SK-N-SH treated with all-trans-retinoic acid at 6 μM for 48 hours (cell line): ENCODE data around the gene VASN.

Source experiments
- ATAC-seq: fragments of 200-7000 bp; cut with Tn5 transposase; 3 replicates; pipeline ENCODE4 v1.9.1; 2020; ENCODE audit warnings: mild to moderate bottlenecking, moderate library complexity
- ARNTL ChIP-seq: fragments of 450-650 bp; formaldehyde crosslinking; IDR thresholded peaks from 2 replicates; pipeline ENCODE4 v1.5.0; 2020; ENCODE audit warnings: low read depth, mild to moderate bottlenecking, moderate library complexity, borderline replicate concordance
- BACH2 ChIP-seq: fragments of 250-450 bp; sonication (Bioruptor Pico); IDR thresholded peaks from 2 replicates; pipeline ENCODE4 v1.9.0; 2021; ENCODE audit warnings: mild to moderate bottlenecking, borderline replicate concordance
- CSDC2 ChIP-seq: fragments of 250-450 bp; sonication (Bioruptor Pico); IDR thresholded peaks from 2 replicates; pipeline ENCODE4 v1.5.0; 2020; ENCODE audit warnings: mild to moderate bottlenecking, moderate library complexity
- CSRNP3 ChIP-seq: fragments of 250-450 bp; sonication (Bioruptor Pico); IDR thresholded peaks from 2 replicates; pipeline ENCODE4 v1.5.1; 2021; ENCODE audit warnings: mild to moderate bottlenecking, moderate library complexity
- ESRRG ChIP-seq: fragments of 250-450 bp; sonication (Bioruptor Pico); IDR thresholded peaks from 2 replicates; pipeline ENCODE4 v1.6.1; 2021; ENCODE audit warnings: mild to moderate bottlenecking
- GLIS3 ChIP-seq: fragments of 250-450 bp; sonication (Bioruptor Pico); IDR thresholded peaks from 2 replicates; pipeline ENCODE4 v1.5.0; 2020; ENCODE audit warnings: mild to moderate bottlenecking, moderate library complexity
- ISL1 ChIP-seq: fragments of 250-450 bp; sonication (Bioruptor Pico); IDR thresholded peaks from 2 replicates; pipeline ENCODE4 v2.1.2; 2022; ENCODE audit warnings: mild to moderate bottlenecking, moderate library complexity
- OSR1 ChIP-seq: fragments of 250-450 bp; sonication (Bioruptor Pico); IDR thresholded peaks from 2 replicates; pipeline ENCODE4 v1.8.0; 2022; ENCODE audit warnings: moderate library complexity, mild to moderate bottlenecking, inconsistent platforms
- POU6F1 ChIP-seq: fragments of 250-450 bp; sonication (Bioruptor Pico); IDR thresholded peaks from 2 replicates; pipeline ENCODE4 v1.8.0; 2021; ENCODE audit warnings: low read depth, mild to moderate bottlenecking, moderate library complexity, borderline replicate concordance
- PPARA ChIP-seq: fragments of 250-450 bp; sonication (Bioruptor Pico); IDR thresholded peaks from 2 replicates; pipeline ENCODE4 v1.5.0; 2020; ENCODE audit warnings: mild to moderate bottlenecking, borderline replicate concordance
- RARB ChIP-seq: fragments of 250-450 bp; sonication (Bioruptor Pico); IDR thresholded peaks from 2 replicates; pipeline ENCODE4 v1.8.0; 2021; ENCODE audit warnings: mild to moderate bottlenecking, moderate library complexity
- SNAI2 ChIP-seq: fragments of 250-450 bp; sonication (Bioruptor Pico); IDR thresholded peaks from 2 replicates; pipeline ENCODE4 v1.5.0; 2020; ENCODE audit warnings: mild to moderate bottlenecking, moderate library complexity
- TCF4 ChIP-seq: fragments of 250-450 bp; sonication (Bioruptor Pico); IDR thresholded peaks from 2 replicates; pipeline ENCODE4 v1.8.0; 2021; ENCODE audit warnings: mild to moderate bottlenecking, moderate library complexity, borderline replicate concordance
- TOX ChIP-seq: fragments of 250-450 bp; sonication (Bioruptor Pico); IDR thresholded peaks from 2 replicates; pipeline ENCODE4 v1.8.0; 2021; ENCODE audit warnings: mild to moderate bottlenecking, moderate library complexity, borderline replicate concordance
- ZC3H10 ChIP-seq: fragments of 250-450 bp; sonication (Bioruptor Pico); IDR thresholded peaks from 2 replicates; pipeline ENCODE4 v1.5.1; 2021; ENCODE audit warnings: mild to moderate bottlenecking, moderate library complexity
- ZFP3 ChIP-seq: fragments of 250-450 bp; sonication (Bioruptor Pico); IDR thresholded peaks from 2 replicates; pipeline ENCODE4 v1.5.0; 2020; ENCODE audit warnings: mild to moderate bottlenecking, moderate library complexity
- ZFP30 ChIP-seq: fragments of 450-650 bp; formaldehyde crosslinking; IDR thresholded peaks from 2 replicates; pipeline ENCODE4 v1.5.0; 2022; ENCODE audit warnings: mild to moderate bottlenecking, moderate library complexity
- ZNF565 ChIP-seq: fragments of 450-650 bp; formaldehyde crosslinking; conservative IDR thresholded peaks from 2 replicates; pipeline ENCODE4 v1.5.0; 2020; ENCODE audit warnings: low read depth, mild to moderate bottlenecking, moderate library complexity
- ZNF70 ChIP-seq: fragments of 450-650 bp; formaldehyde crosslinking; IDR thresholded peaks from 2 replicates; pipeline ENCODE4 v1.5.0; 2020; ENCODE audit warnings: mild to moderate bottlenecking, moderate library complexity
- ZNF8 ChIP-seq: fragments of 450-650 bp; formaldehyde crosslinking; IDR thresholded peaks from 2 replicates; pipeline ENCODE4 v1.5.0; 2020; ENCODE audit warnings: mild to moderate bottlenecking, moderate library complexity
- TF ChIP-seq, protein P1 (sequence below): fragments of 250-450 bp; sonication (Bioruptor Pico); IDR thresholded peaks from 2 replicates; pipeline ENCODE4 v1.8.0; 2020; ENCODE audit warnings: mild to moderate bottlenecking, moderate library complexity, borderline replicate concordance

The VASN gene

GRCh38 chr16:4328782-4329775 is 42.6 kb upstream of the VASN start:
- ATAC-seq: no peak
- TF ChIP-seq POU6F1 (CRISPR knock-in tag) (no peak), TCF4 (no peak), ZC3H10 (no peak), RARB (CRISPR knock-in tag) (no peak), ARNTL (CRISPR knock-in tag) (no peak), PPARA (no peak), GLIS3 (CRISPR knock-in tag) (no peak), BACH2 (CRISPR knock-in tag) (no peak), ISL1 (CRISPR knock-in tag) (no peak), SNAI2 (CRISPR knock-in tag) (no peak)
- TF ChIP-seq, protein P1, sequence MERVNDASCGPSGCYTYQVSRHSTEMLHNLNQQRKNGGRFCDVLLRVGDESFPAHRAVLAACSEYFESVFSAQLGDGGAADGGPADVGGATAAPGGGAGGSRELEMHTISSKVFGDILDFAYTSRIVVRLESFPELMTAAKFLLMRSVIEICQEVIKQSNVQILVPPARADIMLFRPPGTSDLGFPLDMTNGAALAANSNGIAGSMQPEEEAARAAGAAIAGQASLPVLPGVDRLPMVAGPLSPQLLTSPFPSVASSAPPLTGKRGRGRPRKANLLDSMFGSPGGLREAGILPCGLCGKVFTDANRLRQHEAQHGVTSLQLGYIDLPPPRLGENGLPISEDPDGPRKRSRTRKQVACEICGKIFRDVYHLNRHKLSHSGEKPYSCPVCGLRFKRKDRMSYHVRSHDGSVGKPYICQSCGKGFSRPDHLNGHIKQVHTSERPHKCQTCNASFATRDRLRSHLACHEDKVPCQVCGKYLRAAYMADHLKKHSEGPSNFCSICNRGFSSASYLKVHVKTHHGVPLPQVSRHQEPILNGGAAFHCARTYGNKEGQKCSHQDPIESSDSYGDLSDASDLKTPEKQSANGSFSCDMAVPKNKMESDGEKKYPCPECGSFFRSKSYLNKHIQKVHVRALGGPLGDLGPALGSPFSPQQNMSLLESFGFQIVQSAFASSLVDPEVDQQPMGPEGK (CRISPR knock-in tag): no peak

- TF ChIP-seq TOX (no peak), ZFP30 (no peak), ZNF70 (CRISPR knock-in tag) (no peak), ISL1 (CRISPR knock-in tag) (no peak), ZNF8 (CRISPR knock-in tag) (no peak), SNAI2 (CRISPR knock-in tag) (no peak), ZNF565 (CRISPR knock-in tag) (no peak), OSR1 (CRISPR knock-in tag) (no peak), BACH2 (CRISPR knock-in tag) (no peak)
- peak; percentile 87 for ATAC-seq
These were observed 41.3 kb upstream of the VASN start for GRCh38 chr16:4330277-4330874.

DNA sequence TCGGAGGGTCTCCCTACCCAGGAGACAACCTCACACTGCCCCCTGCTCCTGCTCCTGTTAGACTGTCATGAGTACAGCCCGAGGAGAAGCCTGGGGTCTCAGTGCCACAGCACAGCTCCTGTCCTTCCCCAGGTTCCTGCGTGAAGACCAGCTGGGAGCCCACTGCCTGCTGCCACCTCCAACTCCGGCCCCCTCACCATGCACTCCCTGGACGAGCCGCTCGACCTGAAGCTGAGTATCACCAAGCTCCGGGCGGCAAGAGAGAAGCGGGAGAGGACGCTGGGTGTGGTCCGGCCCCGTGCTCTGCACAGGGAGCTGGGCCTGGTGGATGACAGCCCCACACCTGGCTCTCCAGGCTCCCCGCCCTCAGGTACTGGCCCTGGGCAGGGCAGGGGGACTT is 39.6 kb upstream of the VASN start:
- no peak for TF ChIP-seq ZC3H10
- TF ChIP-seq CSDC2 (CRISPR knock-in tag): no peak
- TF ChIP-seq, protein P1 (CRISPR knock-in tag): no peak
- TF ChIP-seq SNAI2 (CRISPR knock-in tag): no peak
- no peak for TF ChIP-seq BACH2 (CRISPR knock-in tag)
- TF ChIP-seq ESRRG: no peak
- no peak for TF ChIP-seq PPARA
- TF ChIP-seq CSRNP3 (CRISPR knock-in tag): no peak
- no peak for TF ChIP-seq ZFP3
- TF ChIP-seq RARB (CRISPR knock-in tag): no peak
- TF ChIP-seq, all 23 proteins: peak for 0
- ATAC-seq: no peak
